PC-9 (cell line): ENCODE data around the gene ANXA1.

Experiments
- EZH2 ChIP-seq: fragments of 200-600 bp; sonication (generic); IDR thresholded peaks from 2 replicates; pipeline ENCODE4 v1.8.0; 2017; ENCODE audit warnings: antibody characterized with exemption, low read depth
- TF ChIP-seq, protein P1 (sequence below): fragments of 200-600 bp; sonication (generic); conservative IDR thresholded peaks from 2 replicates; pipeline ENCODE4 v1.6.1; 2017; ENCODE audit warnings: mixed run types, antibody characterized with exemption, mild to moderate bottlenecking, moderate library complexity

DNA sequence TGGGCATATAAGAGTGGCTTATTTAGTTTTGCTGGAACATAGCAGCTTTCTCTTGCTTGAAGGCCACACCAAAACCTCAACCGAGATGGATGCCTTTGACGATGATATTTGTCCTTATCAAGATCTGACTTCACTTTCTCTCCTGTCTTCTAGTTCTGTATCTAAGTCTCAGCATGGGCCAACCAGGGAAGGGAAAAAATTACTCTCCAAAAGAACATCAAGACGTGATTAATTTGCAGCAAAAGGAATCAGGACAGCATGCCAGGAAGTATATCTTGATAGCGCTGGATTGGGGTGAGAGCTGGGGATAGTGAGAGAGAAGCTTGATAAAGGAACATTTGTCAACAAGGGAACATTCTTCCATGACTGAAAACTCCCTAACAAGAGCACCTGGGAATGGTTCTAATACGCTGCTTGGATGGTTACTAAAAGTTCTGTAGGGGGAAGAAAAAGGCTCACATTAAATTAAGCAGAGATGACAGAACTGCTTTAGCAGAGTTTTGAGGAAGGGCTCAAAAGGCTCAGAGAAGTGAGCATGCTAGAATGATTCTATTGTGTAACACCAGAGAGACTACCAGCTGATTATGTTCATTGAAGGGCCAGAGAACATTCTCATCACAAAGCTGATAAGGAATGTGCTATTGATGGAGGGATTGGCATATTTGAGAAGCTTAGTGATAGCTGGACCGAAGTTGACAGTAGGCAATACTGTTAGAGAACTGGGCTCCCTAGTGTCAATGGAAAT is 21.6 kb upstream of the ANXA1 start:
- TF ChIP-seq, protein P1, sequence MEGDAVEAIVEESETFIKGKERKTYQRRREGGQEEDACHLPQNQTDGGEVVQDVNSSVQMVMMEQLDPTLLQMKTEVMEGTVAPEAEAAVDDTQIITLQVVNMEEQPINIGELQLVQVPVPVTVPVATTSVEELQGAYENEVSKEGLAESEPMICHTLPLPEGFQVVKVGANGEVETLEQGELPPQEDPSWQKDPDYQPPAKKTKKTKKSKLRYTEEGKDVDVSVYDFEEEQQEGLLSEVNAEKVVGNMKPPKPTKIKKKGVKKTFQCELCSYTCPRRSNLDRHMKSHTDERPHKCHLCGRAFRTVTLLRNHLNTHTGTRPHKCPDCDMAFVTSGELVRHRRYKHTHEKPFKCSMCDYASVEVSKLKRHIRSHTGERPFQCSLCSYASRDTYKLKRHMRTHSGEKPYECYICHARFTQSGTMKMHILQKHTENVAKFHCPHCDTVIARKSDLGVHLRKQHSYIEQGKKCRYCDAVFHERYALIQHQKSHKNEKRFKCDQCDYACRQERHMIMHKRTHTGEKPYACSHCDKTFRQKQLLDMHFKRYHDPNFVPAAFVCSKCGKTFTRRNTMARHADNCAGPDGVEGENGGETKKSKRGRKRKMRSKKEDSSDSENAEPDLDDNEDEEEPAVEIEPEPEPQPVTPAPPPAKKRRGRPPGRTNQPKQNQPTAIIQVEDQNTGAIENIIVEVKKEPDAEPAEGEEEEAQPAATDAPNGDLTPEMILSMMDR, result no peak
- no peak for TF ChIP-seq EZH2
